IMR-90 (cell line): ENCODE measurements around the gene OR2C3. TPM values are rescaled to one million over a fixed set of nuclear protein-coding genes. Genes with fewer than 3 reads are reported as not detected.

Source experiments
- ATAC-seq: fragments of 200-7000 bp; cut with Tn5 transposase; 2 replicates; pipeline ENCODE4 v1.9.1; 2020; ENCODE audit warnings: low read depth, mild to moderate bottlenecking, moderate library complexity
- BruUV-seq: library from RNA; stranded (reverse); fragments of 400-500 nt; replicated peaks from 2 replicates; lab custom pipeline; 2021; lab: Mats Ljungman, UMichigan
- CTCF ChIA-PET: fragments of 300-600 bp; formaldehyde crosslinking; extraction: SDS; loops from one replicate; lab custom pipeline; 2021; ENCODE audit warnings: antibody characterized with exemption; lab: Yijun Ruan, JAX
- POLR2A ChIA-PET: fragments of 300-600 bp; sonication (Branson Sonifier 250); formaldehyde crosslinking; loops from one replicate; lab custom pipeline; 2022; ENCODE audit warnings: antibody characterized with exemption; ENCODE audit not compliant: unreplicated experiment; lab: Charles Lee
- DNase-seq: peaks from one replicate; pipeline ENCODE4 v3.0.0; 2013
- H2AFZ ChIP-seq: replicated peaks from 2 replicates; pipeline ENCODE3; 2013; ENCODE audit warnings: low read length, mild to moderate bottlenecking; ENCODE audit not compliant: poor library complexity
- H2AK5ac ChIP-seq: 2 replicates; pipeline ENCODE4 v1.6.1; 2013; ENCODE audit warnings: low read depth, low read length, inconsistent platforms
- H2AK9ac ChIP-seq: replicated peaks from 2 replicates; pipeline ENCODE3; 2013; ENCODE audit warnings: mild to moderate bottlenecking, low read depth, low read length, moderate library complexity; ENCODE audit not compliant: poor library complexity
- H2BK120ac ChIP-seq: 2 replicates; pipeline ENCODE4 v1.6.1; 2013; ENCODE audit warnings: low read depth, low read length, inconsistent platforms
- H2BK15ac ChIP-seq: 3 replicates; pipeline ENCODE4 v1.6.1; 2013; ENCODE audit warnings: low read depth, low read length, inconsistent platforms
- H2BK20ac ChIP-seq: 2 replicates; pipeline ENCODE4 v1.6.1; 2013; ENCODE audit warnings: low read depth, mild to moderate bottlenecking, inconsistent platforms, low read length, moderate library complexity
- H2BK5ac ChIP-seq: 2 replicates; pipeline ENCODE4 v1.6.1; 2013; ENCODE audit warnings: mild to moderate bottlenecking, low read depth, low read length, inconsistent platforms; ENCODE audit not compliant: poor library complexity, severe bottlenecking
- H3K14ac ChIP-seq: replicated peaks from 2 replicates; pipeline ENCODE4 v1.6.1; 2013; ENCODE audit warnings: low read depth, low read length, inconsistent platforms
- H3K18ac ChIP-seq: 2 replicates; pipeline ENCODE4 v1.6.1; 2013; ENCODE audit warnings: low read depth, low read length, control low read depth
- H3K23ac ChIP-seq: 2 replicates; pipeline ENCODE4 v1.6.1; 2013; ENCODE audit warnings: low read depth, low read length, inconsistent platforms
- H3K27ac ChIP-seq: 2 replicates; pipeline ENCODE4 v1.5.1; 2013; ENCODE audit warnings: mild to moderate bottlenecking, control low read depth, low read length; ENCODE audit not compliant: insufficient read depth
- H3K27me3 ChIP-seq: 2 replicates; pipeline ENCODE4 v1.6.1; 2013; ENCODE audit warnings: low read length; ENCODE audit not compliant: control insufficient read depth, insufficient read depth
- H3K36me3 ChIP-seq: 2 replicates; pipeline ENCODE4 v1.6.1; 2013; ENCODE audit warnings: low read length, mixed read lengths; ENCODE audit not compliant: control insufficient read depth, insufficient read depth
- H3K4ac ChIP-seq: 2 replicates; pipeline ENCODE4 v1.6.1; 2013; ENCODE audit warnings: low read depth, low read length, inconsistent platforms
- H3K4me1 ChIP-seq: 2 replicates; pipeline ENCODE4 v1.6.1; 2013; ENCODE audit warnings: low read length, mixed read lengths; ENCODE audit not compliant: control insufficient read depth, insufficient read depth
- H3K4me2 ChIP-seq: 2 replicates; pipeline ENCODE4 v1.6.1; 2013; ENCODE audit warnings: low read depth, mild to moderate bottlenecking, control low read depth, low read length, moderate library complexity
- H3K4me3 ChIP-seq: 2 replicates; pipeline ENCODE4 v1.5.1; 2013; ENCODE audit warnings: low read depth, mild to moderate bottlenecking, control low read depth, low read length, moderate library complexity; ENCODE audit not compliant: insufficient read depth
- H3K56ac ChIP-seq: 2 replicates; pipeline ENCODE4 v1.6.1; 2013; ENCODE audit warnings: low read length, inconsistent platforms; ENCODE audit not compliant: insufficient read depth; ENCODE audit errors: extremely low read depth
- H3K79me1 ChIP-seq, 2 experiments: 2 replicates each; pipeline ENCODE4 v1.6.1; 2013; ENCODE audit warnings: low read length in 2 of 2, inconsistent platforms in 1 of 2, low read depth in 1 of 2
- H3K9ac ChIP-seq: 2 replicates; pipeline ENCODE4 v1.6.1; 2013; ENCODE audit warnings: low read depth, low read length, control low read depth
- H3K9me1 ChIP-seq: 2 replicates; pipeline ENCODE4 v1.6.1; 2013; ENCODE audit warnings: low read length, inconsistent platforms; ENCODE audit not compliant: insufficient read depth
- H3K9me3 ChIP-seq: 2 replicates; pipeline ENCODE4 v1.6.1; 2013; ENCODE audit warnings: low read length; ENCODE audit not compliant: control insufficient read depth, insufficient read depth
- H4K20me1 ChIP-seq: 2 replicates; pipeline ENCODE4 v1.6.1; 2013; ENCODE audit warnings: low read length, inconsistent platforms; ENCODE audit not compliant: insufficient read depth
- H4K5ac ChIP-seq: 2 replicates; pipeline ENCODE4 v1.6.1; 2013; ENCODE audit warnings: mild to moderate bottlenecking, low read depth, low read length, control low read depth
- H4K8ac ChIP-seq, 2 experiments: 2 replicates each; pipeline ENCODE4 v1.6.1; 2013; ENCODE audit warnings: low read depth in 2 of 2, low read length in 2 of 2, control low read depth in 1 of 2, inconsistent platforms in 1 of 2
- H4K91ac ChIP-seq: 2 replicates; pipeline ENCODE4 v1.6.1; 2013; ENCODE audit warnings: low read depth, low read length, inconsistent platforms; ENCODE audit not compliant: insufficient read depth
- FOS ChIP-seq: fragments of 150-350 bp; IDR thresholded peaks from 2 replicates; pipeline ENCODE4 v1.6.1; 2016; ENCODE audit warnings: low read depth, low read length
- RCOR1 ChIP-seq: IDR thresholded peaks from 2 replicates; pipeline ENCODE4 v1.6.1; 2012; ENCODE audit warnings: mild to moderate bottlenecking, low read length, improper control_type of control experiment; ENCODE audit not compliant: insufficient replicate concordance
- WGBS, 2 experiments: methylation state at CpG; one replicate each; pipeline versions ENCODE4 v1.1.5 to v1.1.7; 2013; ENCODE audit warnings: missing lambda C conversion rate in 2 of 2; ENCODE audit not compliant: insufficient read length in 1 of 2; ENCODE audit errors: extremely low coverage in 2 of 2; 5-methylcytosine and 5-hydroxymethylcytosine counted together
- dilution Hi-C: fragments of 300-500 bp; cut with HindIII; formaldehyde crosslinking; loops from one replicate; pipeline ENCODE4 v1.14.3; 2018; ENCODE audit warnings: low sequenced_read_pairs; ENCODE audit not compliant: unreplicated experiment
- in situ Hi-C: fragments of 300-500 bp; cut with MboI; formaldehyde crosslinking; loops from 3 replicates; pipeline ENCODE4 v1.14.3; 2019; ENCODE audit warnings: low sequenced_read_pairs, inconsistent platforms, mixed read lengths
- intact Hi-C: fragments of 100-400 bp; cut with micrococcal nuclease; formaldehyde crosslinking; loops from 2 replicates; pipeline ENCODE4 v1.10.0; 2022
- polyA plus RNA-seq, 3 experiments: library from polyadenylated mRNA; depleted of rRNA; stranded (reverse); fragments of >200 nt; gene quantifications; 2 replicates each; pipeline ENCODE4 v1.2.3, GENCODE V29; 2012; ENCODE audit warnings: low replicate concordance in 1 of 3
- total RNA-seq: library from RNA; depleted of rRNA; stranded (reverse); fragments of >200 nt; gene quantifications from 2 replicates; pipeline ENCODE4 v1.2.3, GENCODE V29; 2012

OR2C3 gene
- total and polyA plus RNA-seq, 2 of the 4 experiments (the other 2 are of a cell fraction) = not detected

GRCh38 chr1:247561711-247562110 is 25.5 kb upstream of the OR2C3 start:
- H2BK5ac ChIP-seq = no peak overlapping the region
- no peak overlapping the region for H2BK120ac ChIP-seq
- no peak overlapping the region for H4K91ac ChIP-seq
- no peaks in the 10 kb centered on the region for H3K9me1 ChIP-seq
- dilution Hi-C loops = no loop called here
- no peak overlapping the region for H3K4me3 ChIP-seq
- no peaks in the 10 kb centered on the region for H3K79me1 ChIP-seq
- no peak overlapping the region for H2AFZ ChIP-seq
- H3K4ac ChIP-seq = no peak overlapping the region
- H4K5ac ChIP-seq = no peak overlapping the region
- no peak overlapping the region for H3K4me2 ChIP-seq
- no TSS peak for BruUV-seq
- H3K56ac ChIP-seq = no peak overlapping the region
- in situ Hi-C loops = no loop called here
- H4K20me1 ChIP-seq = no peaks in the 10 kb centered on the region
- WGBS, 2 experiments = 41% methylated on average over 7 of the region's 10 CpGs; no CpG with 5 or more reads in 1 of the 2 experiments
- intact Hi-C loops = no loop called here
- peaks cover 5% of the 10 kb centered on the region; the same call in 1 of the 2 replicates for H3K9me3 ChIP-seq
- H4K8ac ChIP-seq = no peak overlapping the region
- H3K27ac ChIP-seq = no peak overlapping the region
- H3K18ac ChIP-seq = no peak overlapping the region
- no peak overlapping the region for H2AK9ac ChIP-seq
- H3K27me3 ChIP-seq = no peaks in the 10 kb centered on the region
- no peak overlapping the region for H2BK15ac ChIP-seq
- no peaks in the 10 kb centered on the region for H3K36me3 ChIP-seq
- H3K14ac ChIP-seq = no peak overlapping the region
- no peaks in the 10 kb centered on the region for H3K4me1 ChIP-seq
- ChIA-PET CTCF (interaction anchor here (0.6 kb wide), 1 partner anchor 66 kb away, joined by 3 read pairs; no protein-coding TSS in a partner anchor), POLR2A (no interaction called here)
- H2AK5ac ChIP-seq = no peak overlapping the region
- TF ChIP-seq RCOR1 (no peak), FOS (no peak)
- no peak overlapping the region for H3K9ac ChIP-seq
- ATAC-seq (no peak), DNase-seq (no peak)
- H2BK20ac ChIP-seq = no peak overlapping the region
- no peak overlapping the region for H3K23ac ChIP-seq
